22Rv1 (cell line): ENCODE results near the gene CCDC178.

Source experiments
- CTCF ChIP-seq: fragments of 450-650 bp; IDR thresholded peaks from 2 replicates; pipeline ENCODE4 v1.5.1; 2017; ENCODE audit warnings: mild to moderate bottlenecking
- ZFX ChIP-seq: fragments of 450-650 bp; IDR thresholded peaks from 2 replicates; pipeline ENCODE4 v1.6.1; 2017; ENCODE audit warnings: antibody characterized with exemption, borderline replicate concordance

DNA sequence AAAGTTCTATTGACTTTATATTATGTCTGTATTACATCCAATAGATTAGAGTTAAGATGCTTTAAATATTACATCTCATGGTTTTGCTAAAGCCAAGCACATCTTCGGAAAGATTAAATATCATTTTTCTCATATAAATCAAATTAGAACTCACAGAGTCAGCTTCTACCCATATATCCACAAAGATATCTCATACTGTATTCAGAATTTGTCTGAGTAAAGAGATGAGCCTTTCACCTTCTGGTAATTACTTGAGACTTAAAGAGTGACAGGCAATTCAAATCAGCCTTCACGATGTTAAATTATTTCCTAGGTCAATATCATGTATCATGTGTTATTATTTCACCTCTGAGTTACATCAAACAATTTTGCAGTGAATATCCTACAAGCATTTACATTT lies 13.0 kb downstream of the CCDC178 start:
- TF ChIP-seq CTCF: no peak
- no peak for TF ChIP-seq ZFX
